ENCODE results near the gene LOC128125822.
"Not testable (repeated sequence)": the region's sequence is repeated elsewhere in the genome, so short reads cannot be mapped to it uniquely, and the experiment has no call there.

LOC128125822 gene

DNA sequence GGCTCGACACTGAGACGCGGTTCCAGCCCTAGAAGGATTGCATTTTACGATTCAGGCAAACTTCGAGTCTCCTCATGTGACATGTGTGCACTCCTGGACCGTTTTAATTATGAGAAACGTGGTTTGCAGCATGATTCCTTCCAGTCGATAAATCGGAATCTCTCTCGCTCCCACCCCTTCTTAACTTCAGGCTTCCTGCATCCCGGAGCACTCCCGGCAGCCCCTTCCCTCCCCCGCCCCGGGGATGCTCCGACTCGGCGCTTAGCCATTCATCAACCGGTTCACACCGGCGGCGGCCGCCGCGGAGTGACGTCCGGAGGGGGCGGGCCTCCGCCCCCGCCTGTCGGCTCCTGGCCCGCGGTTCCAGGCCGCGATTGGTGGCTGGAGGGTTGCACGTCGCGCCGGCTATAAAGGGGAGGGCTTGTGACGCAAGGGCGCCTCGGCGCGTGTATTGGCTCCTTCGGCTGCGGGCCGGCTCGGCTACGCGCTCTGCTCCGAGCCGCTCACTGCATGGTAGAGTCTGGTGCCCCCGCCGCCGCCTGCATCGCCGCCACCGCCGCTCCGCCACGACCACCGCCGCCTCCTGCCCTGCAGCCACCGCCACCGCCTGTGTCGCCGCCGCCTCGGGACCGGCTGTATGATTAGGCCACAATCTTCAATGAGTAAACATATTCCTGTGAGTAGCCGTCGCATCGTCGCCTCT, at the start of gene LOC128125822, which contains the start of gene PTP4A1:
LOC128125822 (plus strand) TSS at position 437 of the 703 bp plus-strand sequence.
PTP4A1 (plus strand) TSS at position 437 of the 703 bp plus-strand sequence. CDS start 4,401 bp downstream, outside the sequence.
- peak; percentile 98 for DNase-seq (ENCODE audit: low spot score)

DNA sequence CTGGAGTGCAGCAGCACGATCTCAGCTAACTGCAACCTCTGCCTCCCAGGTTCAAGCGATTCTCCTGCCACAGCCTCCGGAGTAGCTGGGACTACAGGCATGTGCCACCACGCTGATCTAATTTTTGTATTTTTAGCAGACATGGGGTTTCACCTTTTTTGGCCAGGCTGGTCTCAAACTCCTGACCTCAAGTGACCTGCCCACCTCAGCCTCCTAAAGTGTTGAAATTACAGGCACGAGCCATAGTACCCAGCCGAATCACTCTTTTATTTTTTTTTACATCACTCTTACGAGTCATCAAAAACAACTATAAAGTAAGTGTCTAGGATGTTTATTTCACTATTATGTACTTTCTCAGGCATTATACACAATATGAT, 49.4 kb upstream of the LOC128125822 start:
- not testable (repeated sequence) for DNase-seq (ENCODE audit: low spot score)

DNA sequence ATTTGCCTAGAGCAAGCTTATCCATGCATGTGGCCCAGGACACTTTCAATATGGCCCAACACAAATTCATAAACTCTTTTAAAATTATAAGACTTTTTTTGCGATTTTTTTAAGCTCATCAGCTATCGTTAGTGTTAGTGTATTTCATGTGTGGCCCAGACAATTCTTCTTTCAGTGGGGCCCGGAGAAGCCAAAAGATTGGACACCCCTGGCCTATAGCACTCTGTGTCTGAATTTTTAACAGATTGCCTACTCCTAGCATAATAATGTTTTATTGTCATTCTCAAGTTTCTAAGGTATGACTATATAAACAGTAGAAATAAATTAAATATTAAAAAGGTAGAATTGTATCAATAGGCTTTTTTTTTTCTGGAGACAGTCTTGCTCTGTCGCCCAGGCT, 48.6 kb upstream of the LOC128125822 start:
- DNase-seq (ENCODE audit: low spot score): no peak

DNA sequence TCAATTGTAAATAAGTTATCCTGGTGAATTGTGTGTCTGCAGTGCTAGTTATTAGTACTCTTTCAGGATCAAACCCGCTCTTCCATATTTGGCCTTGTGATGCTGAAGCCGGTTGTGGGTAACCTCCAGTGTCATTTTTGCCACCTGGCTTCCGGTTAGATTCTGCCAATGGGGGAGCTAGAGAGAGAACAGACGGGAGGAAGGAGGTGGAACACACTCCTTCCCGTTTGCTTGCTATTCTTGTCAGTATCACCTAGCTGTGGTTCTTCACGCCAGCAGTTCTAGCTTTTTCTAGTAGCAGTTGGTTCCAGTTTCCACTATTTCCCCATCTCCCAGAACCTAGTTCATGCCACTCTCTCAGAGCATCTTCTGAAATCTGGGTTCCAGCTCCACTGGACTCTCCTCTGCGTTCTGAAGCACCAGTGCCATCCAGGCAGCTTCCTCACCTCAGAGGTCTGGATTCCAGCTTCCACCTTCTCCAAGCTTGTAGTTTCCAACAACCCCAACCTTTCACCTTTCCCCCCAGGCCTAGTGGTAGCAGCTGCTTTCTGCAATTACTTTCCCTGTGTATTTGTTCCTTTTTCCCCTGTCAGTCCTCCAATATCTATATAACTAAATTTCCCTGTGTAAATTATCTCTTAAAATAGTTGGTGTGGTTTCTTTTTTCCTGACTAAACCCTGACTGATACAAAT, 46.9 kb upstream of the LOC128125822 start:
- no peak for DNase-seq (ENCODE audit: low spot score)

DNA sequence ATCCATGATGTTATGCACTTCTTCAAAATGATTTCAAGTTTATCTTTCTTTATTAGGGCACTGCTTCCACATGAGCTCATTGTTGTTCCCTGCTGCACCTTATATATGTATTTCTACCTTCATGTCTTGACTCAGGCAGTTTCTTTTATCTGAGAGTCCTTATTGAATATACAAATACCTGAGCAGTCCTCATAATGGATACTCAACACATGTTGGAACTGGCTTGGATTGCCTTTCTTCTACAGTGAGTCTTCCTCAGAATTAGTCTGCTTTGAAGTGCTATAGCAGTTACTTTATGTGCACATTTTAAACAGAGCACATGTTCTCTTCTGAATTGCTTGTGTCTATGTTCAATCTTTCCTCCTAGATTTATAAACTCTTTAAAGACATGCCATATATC, 45.3 kb upstream of the LOC128125822 start:
- DNase-seq (ENCODE audit: low spot score): no peak

DNA sequence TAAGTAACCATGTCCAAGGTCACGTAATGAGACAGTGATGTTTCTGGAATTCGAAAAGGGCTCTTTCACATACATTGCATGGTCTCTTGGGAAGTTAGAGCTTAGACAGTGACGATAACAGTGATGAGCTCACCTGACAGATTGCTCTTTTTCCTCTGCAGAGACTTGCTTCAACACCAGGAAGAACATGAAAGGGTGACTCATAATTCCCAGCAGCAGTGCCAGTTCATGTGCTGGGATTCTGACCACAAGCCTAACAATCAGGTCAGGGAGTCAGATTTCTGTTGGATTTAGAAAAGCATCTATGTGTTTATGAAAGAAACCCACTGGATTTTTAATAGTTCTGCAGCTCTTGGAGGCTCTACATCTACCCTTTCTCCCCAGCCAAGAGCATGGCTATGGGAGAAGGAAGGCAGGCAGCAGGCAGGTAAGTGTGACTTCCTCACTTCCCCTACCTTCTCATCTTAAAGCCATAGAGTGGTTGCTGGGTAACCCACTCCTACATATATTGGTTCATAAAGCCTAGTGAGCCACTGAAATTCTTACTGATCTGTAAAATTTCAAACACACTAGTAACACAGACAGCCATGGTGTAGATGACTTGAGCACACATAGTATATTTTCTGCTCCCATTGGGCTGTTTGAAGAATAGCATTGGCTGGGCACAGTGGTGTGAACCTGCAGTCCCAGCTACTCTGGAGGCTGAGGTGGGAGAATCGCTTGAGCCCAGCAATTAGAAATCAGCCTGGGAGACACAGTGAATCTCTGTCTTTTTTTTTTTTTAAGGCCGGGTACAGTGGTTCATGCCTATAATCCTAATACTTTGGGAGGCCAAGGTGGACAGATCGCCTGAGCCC, 44.4 kb upstream of the LOC128125822 start:
- peak; percentile 87 for DNase-seq (ENCODE audit: low spot score)

DNA sequence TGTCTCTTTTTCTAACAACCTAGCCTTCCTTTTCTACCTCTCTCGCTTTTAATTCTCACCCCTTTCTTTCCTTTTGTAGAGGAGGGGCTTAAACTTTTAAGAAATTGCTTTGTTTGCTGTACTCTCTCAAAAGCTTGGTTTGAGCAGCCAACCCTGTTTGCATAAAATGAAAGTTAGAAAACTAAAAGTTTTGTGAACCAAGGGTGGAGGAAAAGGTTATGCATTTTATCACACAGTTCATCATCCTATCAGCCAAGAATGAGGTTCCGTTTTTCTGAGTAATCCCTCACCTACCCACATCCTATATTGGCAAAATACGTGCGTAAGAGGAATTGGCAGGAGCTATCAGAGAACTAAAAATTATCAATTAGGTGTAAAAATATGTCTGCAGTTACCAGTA, 42.8 kb upstream of the LOC128125822 start:
- no peak for DNase-seq (ENCODE audit: low spot score)

DNA sequence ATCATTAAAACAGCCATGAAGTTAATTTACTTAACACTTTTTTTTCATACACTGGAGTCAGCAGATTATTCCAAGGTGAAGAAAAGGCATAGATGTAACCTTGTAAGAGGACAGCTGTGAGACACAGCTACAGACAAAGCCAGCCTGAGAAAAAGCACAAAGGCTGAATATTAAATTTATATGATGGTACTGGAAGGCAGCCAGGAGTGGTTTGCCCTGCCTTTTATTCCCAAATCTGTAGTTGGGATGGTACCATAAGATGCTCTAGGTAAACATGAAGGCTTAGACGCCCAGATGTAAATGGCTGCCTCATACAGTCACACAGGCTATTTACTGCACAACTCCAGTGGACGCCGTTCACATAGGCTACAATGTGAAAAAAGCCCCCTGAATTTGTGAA, 42.1 kb upstream of the LOC128125822 start:
- DNase-seq (ENCODE audit: low spot score): no peak

DNA sequence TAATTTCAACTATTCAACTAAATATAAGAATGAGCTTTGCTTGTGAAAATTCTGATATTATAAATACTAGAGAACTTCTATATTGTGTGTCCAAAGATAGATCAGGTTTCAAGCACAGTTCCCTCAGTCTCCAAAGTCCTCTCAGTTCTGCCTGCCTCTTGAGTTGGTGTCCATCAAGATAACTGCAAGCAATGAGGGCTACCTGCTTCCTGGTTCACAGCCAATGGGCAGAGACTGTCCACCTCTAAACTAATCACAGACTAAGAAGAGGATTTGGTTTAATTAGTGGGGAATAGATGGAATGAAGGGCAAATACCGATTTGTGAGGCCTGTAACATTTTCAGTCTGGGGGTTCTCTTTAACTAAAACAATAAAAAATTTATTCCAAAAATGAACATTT, 41.3 kb upstream of the LOC128125822 start:
- DNase-seq (ENCODE audit: low spot score): no peak

DNA sequence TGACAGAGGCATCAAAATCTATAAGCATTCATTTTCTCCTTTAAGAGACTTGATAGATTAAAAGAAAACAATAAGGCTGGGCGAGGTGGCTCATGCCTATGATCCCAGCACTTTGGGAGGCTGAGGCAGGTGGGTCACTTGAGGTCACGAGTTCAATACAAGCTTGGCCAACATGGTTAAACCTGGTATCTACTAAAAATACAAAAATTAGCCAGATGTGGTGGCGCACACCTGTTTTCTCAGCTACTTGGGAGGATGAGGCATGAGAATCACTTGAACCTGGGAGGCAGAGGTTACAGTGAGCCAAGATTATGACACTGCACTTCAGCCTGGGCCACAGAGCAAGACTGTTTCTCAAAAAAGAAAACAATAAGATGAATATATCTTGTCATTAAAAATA, 39.3 kb upstream of the LOC128125822 start:
- no peak for DNase-seq (ENCODE audit: low spot score)

DNA sequence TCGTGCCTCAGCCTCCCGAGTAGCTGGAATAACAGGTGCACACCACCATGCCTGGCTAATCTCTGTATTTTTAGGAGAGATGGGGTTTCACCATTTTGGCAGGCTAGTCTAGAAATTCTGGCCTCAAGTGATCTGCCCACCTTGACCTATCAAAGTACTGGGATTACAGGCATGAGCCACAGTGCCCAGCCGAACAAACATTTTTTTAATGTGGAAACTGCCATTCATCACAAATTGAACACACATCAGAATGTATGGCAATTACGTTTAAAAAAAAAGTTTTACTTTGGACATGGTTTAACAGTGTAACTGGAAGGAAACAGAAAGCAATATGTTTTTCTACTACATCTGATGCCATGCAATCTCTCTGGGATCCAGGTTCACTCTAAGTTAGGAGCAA, 38.3 kb upstream of the LOC128125822 start:
- DNase-seq (ENCODE audit: low spot score): no peak

DNA sequence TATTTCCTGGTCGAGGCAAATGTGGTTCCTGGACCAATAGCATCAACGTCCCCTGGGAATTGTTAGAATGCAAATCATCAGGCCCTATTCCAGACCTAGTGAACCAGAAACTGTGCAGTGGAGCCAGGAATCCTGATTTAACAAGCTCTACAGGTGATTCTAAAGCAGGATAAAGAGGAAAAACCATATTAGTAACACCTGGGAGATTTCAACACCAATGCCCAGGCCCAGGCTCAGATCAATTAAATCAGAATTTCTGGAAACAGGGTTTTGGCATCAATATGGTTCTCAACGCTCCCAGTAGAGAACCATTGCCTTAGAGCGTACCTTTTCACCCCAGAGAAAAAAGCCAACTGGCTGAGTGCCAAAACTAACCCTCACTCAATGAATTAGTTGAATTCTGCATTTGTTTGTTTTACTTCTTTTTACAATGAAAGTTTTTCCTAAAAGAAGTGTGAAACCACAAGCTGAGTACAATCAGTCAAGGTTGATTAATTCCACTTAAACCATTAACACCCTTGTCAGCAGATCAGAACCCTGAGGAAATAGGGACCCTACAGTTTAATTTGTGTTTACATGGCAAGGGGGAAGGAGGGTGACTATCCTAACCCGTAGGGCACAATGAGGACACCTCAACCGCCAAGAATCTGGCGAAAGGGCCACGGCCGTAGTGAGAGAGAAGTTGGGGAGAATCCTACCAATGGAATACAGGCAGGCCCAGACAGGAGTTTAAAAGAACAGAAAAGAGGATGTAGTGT, 34.9 kb upstream of the LOC128125822 start:
- no peak for DNase-seq (ENCODE audit: low spot score)

DNA sequence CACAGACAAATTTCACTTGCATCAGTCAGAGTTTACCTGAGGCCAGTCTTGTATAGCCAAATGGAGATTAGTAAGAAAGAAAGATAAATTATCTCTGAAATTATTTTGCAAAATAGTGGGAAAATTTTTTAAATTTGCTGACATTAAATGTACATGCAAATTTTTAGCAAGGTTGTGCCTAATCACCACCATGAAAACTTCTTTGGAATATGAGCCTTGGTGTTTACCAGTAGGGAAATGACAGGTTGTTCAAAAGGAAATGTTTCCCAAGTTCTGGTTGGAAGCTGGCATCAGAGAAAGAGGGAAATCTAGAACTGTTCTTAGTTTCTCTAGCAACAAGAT, 34.4 kb upstream of the LOC128125822 start:
- DNase-seq (ENCODE audit: low spot score): no peak

DNA sequence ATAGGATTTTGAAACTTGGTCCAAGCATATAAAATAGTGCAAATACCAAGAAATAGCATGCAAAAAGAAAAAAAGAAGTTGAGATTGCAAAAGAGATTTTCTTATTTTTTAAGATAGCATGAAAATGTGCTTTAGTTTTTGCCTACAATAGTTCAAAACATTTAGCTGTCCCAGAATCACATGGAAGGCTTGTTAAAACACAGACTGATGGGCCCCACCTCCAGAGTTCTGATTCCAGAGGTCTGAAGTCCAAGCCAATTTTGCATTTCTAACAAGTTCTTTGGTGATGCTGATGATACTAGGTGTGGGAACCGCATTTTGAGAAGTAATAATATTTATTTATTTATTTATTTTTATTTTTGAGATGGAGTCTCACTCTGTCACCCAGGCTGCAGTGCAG, 33.7 kb upstream of the LOC128125822 start:
- DNase-seq (ENCODE audit: low spot score): no peak

DNA sequence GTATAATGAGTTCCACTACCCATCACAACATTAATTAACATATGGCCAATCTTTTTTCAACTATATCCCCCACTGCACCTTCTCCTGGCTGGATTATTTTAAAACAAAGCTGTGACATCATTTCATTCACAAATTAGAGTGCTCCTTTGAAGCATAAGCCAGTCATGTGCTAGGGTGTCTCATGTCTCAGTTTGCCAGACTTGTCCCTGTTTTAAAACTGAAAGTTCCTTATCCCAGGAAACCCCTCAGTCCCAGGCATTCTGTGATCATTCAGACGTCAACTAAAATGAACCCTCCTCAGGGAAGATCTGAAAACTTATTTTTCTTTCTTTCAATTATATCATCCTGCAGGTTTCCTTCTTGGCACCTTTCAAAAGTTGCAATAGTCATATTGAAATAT, 29.3 kb upstream of the LOC128125822 start:
- no peak for DNase-seq (ENCODE audit: low spot score)

DNA sequence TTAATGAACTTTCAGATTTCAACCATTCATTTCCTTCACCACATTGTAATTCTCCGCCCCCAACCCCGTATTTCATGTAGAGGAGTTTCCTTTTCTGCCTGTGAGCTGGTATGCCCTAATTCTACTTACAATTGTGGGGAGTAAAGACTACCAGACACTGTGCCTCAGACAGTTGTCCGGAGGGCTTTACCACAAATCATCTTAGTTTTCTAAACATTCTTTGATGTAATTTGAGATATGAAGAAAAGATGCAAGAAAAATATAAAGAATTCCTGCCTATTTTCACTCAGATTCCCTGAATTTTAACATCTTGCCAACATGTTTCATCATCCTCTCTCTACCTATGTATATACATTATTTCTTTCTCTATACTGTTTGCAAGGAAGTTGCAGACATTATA, 28.3 kb upstream of the LOC128125822 start:
- DNase-seq (ENCODE audit: low spot score): no peak

DNA sequence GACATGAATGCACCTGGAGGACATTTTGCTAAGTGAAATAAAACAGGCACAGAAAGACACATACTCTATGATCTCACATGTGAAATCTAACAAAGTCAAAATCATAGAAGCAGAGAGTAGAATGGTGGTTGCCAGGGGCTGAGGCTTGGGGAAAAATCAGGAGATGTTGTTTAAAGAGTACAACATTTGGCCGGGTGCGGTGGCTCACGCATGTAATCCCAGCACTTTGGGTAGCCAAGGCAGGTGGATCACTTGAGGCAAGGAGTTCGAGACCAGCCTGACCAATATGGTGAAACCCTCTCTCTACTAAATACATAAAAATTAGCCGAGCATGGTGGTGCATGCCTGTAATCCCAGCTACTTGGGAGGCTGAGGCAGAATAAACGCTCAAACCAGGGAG, 26.0 kb upstream of the LOC128125822 start:
- DNase-seq (ENCODE audit: low spot score): no peak

DNA sequence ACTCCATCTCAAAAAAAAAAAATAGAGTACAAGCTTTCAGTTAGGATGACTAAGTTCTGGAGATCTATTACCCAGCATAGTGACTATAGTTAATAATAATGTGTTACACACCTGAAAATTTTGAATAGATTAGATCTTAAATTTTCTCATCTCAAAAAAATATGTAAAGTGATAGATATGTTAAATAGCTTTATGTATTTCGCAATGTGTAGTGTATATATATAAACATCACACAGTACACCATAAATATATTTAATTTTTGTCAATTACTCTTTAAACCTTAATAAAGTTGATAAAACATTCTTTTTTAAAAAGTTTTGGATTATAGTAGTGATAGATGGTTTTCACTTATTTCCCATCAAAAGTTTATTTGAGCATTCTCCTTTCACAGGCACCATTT, 25.6 kb upstream of the LOC128125822 start:
- DNase-seq (ENCODE audit: low spot score): no peak

DNA sequence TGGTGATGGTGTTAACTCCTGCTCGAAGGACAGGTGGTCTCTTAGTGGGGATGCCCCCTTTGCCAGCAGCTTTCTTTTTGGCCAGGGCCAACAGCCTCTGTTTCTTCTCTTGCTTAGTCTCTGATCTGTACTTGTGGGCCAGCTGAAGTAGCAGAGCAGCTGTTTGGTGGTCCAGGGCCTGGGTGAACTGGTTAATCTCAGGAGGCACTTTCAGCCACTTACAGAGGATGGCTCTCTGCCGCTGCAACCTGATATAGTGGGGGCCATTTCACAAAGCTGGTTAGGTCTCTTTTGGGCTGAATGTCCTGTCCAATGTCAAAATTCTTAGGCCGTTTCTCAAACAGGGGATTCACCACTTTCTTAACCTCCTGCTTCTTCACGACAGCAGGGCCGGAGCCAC, 23.2 kb upstream of the LOC128125822 start:
- no peak for DNase-seq (ENCODE audit: low spot score)

DNA sequence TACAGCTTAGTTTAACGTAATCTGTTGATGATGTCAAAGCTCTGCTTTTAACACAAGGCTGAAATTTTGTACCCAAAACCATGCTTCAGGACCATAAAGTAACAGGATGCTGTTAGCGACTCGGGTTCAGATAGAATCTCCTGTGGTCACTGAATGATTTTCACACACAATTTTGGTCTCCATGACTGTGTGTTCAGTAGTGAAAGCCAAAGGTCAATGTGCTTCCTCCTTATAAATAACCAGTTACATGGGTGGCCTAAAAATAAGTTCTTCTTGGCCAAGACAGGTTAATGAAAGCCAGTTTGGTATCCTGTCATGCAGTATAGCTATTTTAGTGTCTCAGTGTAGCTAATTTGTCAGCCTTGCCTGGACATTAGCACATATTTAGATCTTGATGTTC, 19.1 kb upstream of the LOC128125822 start:
- no peak for DNase-seq (ENCODE audit: low spot score)

DNA sequence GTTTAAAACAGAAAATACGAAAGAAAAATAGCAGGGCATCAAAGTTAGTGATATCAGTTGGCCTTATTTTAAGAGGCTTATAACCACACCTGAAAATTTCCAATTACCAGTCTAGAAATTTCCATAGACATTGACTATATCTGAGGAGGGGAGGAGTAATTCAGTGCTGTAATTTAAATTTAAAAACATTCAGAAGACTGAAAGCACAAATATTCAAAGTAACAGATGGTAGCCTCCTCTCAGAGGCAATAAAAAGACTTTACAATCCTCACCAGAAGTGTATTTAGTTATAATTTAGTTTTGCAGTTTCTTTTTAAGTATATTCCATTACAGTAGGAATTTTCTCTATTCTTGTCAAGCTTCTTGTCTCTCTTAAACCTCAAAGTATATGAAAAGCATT, 18.4 kb upstream of the LOC128125822 start:
- DNase-seq (ENCODE audit: low spot score): no peak

DNA sequence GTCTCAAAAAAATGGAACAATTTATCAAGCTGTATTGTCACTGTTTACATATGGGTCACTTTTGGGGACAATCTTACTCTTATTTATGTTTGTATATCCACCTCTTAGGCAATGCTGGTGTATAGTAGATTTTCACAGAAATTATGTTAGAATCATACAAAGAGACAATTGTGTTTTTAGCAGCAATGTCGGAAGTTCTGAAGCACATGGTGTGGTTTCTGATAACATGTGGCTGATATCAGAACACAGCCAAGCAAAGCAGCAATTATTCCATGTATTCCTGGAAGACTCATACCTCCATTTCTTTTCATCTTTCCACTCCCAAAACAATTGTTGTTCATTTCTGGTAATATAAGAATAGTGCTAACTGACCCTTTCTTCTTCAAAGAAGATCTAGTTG, 17.5 kb upstream of the LOC128125822 start:
- DNase-seq (ENCODE audit: low spot score): no peak
